HepG2 (cell line): ENCODE results near the gene P2RY2. TPM values are rescaled to one million over a fixed set of nuclear protein-coding genes. Genes with fewer than 3 reads are reported as not detected.
A peak's percentile ranks its signal among the peaks of the same experiment; 100 is the strongest.

Experiments used
- AGO1 ChIP-seq: fragments of 200-400 bp; formaldehyde crosslinking; IDR thresholded peaks from 2 replicates; pipeline ENCODE4 v1.6.1; 2017; ENCODE audit warnings: mild to moderate bottlenecking, low read depth, low read length, moderate library complexity; ENCODE audit not compliant: poor library complexity, severe bottlenecking
- ATF7 ChIP-seq, 2 experiments: fragments of 450-650 bp in 1 of 2; sonication (generic) in 1 of 2; formaldehyde crosslinking in 1 of 2; IDR thresholded peaks; 2 replicates each; pipeline versions ENCODE4 v1.4.0 to v1.6.1; 2016 to 2020; ENCODE audit warnings: antibody characterized with exemption in 1 of 2, mild to moderate bottlenecking in 1 of 2, missing genetic modification reagents in 1 of 2
- BCL3 ChIP-seq: sonication (generic); formaldehyde crosslinking; IDR thresholded peaks from 2 replicates; pipeline ENCODE4 v1.5.1; 2020; ENCODE audit warnings: mild to moderate bottlenecking, missing genetic modification reagents, moderate library complexity
- CREB1 ChIP-seq, 2 experiments: fragments of 450-650 bp in 1 of 2; IDR thresholded peaks; 2 replicates each; pipeline ENCODE4 v1.6.1; 2016 to 2017; ENCODE audit warnings: control low read depth in 1 of 2, mild to moderate bottlenecking in 1 of 2, missing compliant biosample characterization in 1 of 2, missing genetic modification characterization in 1 of 2
- DPF2 ChIP-seq: sonication (generic); formaldehyde crosslinking; IDR thresholded peaks from 2 replicates; pipeline ENCODE4 v1.4.0; 2020; ENCODE audit warnings: mild to moderate bottlenecking, low read depth, missing genetic modification reagents, borderline replicate concordance
- EP300 ChIP-seq, 3 experiments: sonication (generic) in 1 of 3; formaldehyde crosslinking in 1 of 3; IDR thresholded peaks; 2 replicates each; pipeline versions ENCODE4 v1.5.1 to v1.6.1; 2011 to 2020; ENCODE audit warnings: low read depth in 2 of 3, low read length in 2 of 3, borderline replicate concordance in 1 of 3, improper control_type of control experiment in 1 of 3, mild to moderate bottlenecking in 1 of 3, missing genetic modification reagents in 1 of 3, moderate library complexity in 1 of 3
- JUND ChIP-seq: sonication (generic); formaldehyde crosslinking; IDR thresholded peaks from 2 replicates; pipeline ENCODE4 v1.8.0; 2022; ENCODE audit warnings: mild to moderate bottlenecking, missing genetic modification reagents
- MAFF ChIP-seq: IDR thresholded peaks from 2 replicates; pipeline ENCODE4 v1.6.1; 2011; ENCODE audit warnings: low read depth, low read length, improper control_type of control experiment
- PCBP2 ChIP-seq: fragments of 200-400 bp; formaldehyde crosslinking; optimal IDR thresholded peaks from 2 replicates; pipeline ENCODE3; 2018; ENCODE audit warnings: low read length, low read depth; ENCODE audit not compliant: poor library complexity, severe bottlenecking
- PHF8 ChIP-seq: sonication (generic); formaldehyde crosslinking; IDR thresholded peaks from 2 replicates; pipeline ENCODE4 v1.5.0; 2020; ENCODE audit warnings: missing genetic modification reagents
- SIX1 ChIP-seq: sonication (generic); formaldehyde crosslinking; IDR thresholded peaks from 2 replicates; pipeline ENCODE4 v1.4.0; 2020; ENCODE audit warnings: missing genetic modification reagents, borderline replicate concordance
- SUZ12 ChIP-seq: fragments of 150-350 bp; IDR thresholded peaks from 2 replicates; pipeline ENCODE4 v1.6.1; 2014; ENCODE audit warnings: low read depth, low read length
- U2AF1 ChIP-seq: fragments of 200-400 bp; formaldehyde crosslinking; optimal IDR thresholded peaks from 2 replicates; pipeline ENCODE3; 2017; ENCODE audit warnings: mild to moderate bottlenecking, low read depth, low read length
- ZC3H4 ChIP-seq: sonication (generic); formaldehyde crosslinking; IDR thresholded peaks from 2 replicates; pipeline ENCODE4 v1.4.0; 2020; ENCODE audit warnings: missing genetic modification reagents, borderline replicate concordance
- ZMYM2 ChIP-seq: sonication (generic); formaldehyde crosslinking; IDR thresholded peaks from 2 replicates; pipeline ENCODE4 v1.8.0; 2022; ENCODE audit warnings: mild to moderate bottlenecking, missing genetic modification reagents
- ZNF331 ChIP-seq: sonication (generic); formaldehyde crosslinking; IDR thresholded peaks from 2 replicates; pipeline ENCODE4 v1.4.0; 2020; ENCODE audit warnings: missing genetic modification reagents
- ZNF414 ChIP-seq: sonication (generic); formaldehyde crosslinking; IDR thresholded peaks from 2 replicates; pipeline ENCODE4 v1.5.0; 2020; ENCODE audit warnings: missing genetic modification reagents
- ZNF747 ChIP-seq: sonication (generic); formaldehyde crosslinking; IDR thresholded peaks from 2 replicates; pipeline ENCODE4 v1.8.1; 2023; ENCODE audit warnings: missing genetic modification reagents, mild to moderate bottlenecking, borderline replicate concordance
- ZNF841 ChIP-seq: sonication (generic); formaldehyde crosslinking; IDR thresholded peaks from 2 replicates; pipeline ENCODE4 v1.8.1; 2023; ENCODE audit warnings: missing genetic modification reagents, borderline replicate concordance
- polyA plus RNA-seq, 8 experiments: library from polyadenylated mRNA; depleted of rRNA in 3 of 8; stranded (reverse) in 7 of 8; unstranded in 1 of 8; fragments of >200 nt; fragmentation: Illumina TruSeq in 4 of 8; extraction: Trizol in 4 of 8; gene quantifications; 2 replicates each; pipeline versions ENCODE4 v1.2.1 to v1.2.3, GENCODE V29; 2011 to 2016; ENCODE audit warnings: low read depth in 4 of 8, missing spikeins in 1 of 8, mixed read lengths in 1 of 8; ENCODE audit not compliant: insufficient read depth in 1 of 8
- total RNA-seq, 5 experiments: library from RNA; depleted of rRNA; stranded (reverse); fragments of >200 nt; fragmentation: Illumina TruSeq; extraction: Trizol; gene quantifications; 2 replicates each; pipeline ENCODE4 v1.2.3, GENCODE V29; 2016; ENCODE audit warnings: low read depth in 1 of 5
- TF ChIP-seq, protein P1 (sequence below): sonication (generic); formaldehyde crosslinking; IDR thresholded peaks from 2 replicates; pipeline ENCODE4 v1.8.0; 2022; ENCODE audit warnings: missing genetic modification reagents, mild to moderate bottlenecking, inconsistent platforms, borderline replicate concordance
- TF ChIP-seq, protein P2 (sequence below): sonication (generic); formaldehyde crosslinking; IDR thresholded peaks from 2 replicates; pipeline ENCODE4 v1.4.0; 2020; ENCODE audit warnings: missing genetic modification reagents, low read depth, mild to moderate bottlenecking, borderline replicate concordance
- TF ChIP-seq, protein P3 (sequence below): sonication (generic); formaldehyde crosslinking; IDR thresholded peaks from 2 replicates; pipeline ENCODE4 v1.9.0; 2022; ENCODE audit warnings: low read depth, missing genetic modification reagents

Gene P2RY2
- total and polyA plus RNA-seq, 2 of the 13 experiments (the other 11 are each of a cell fraction or from before 2014, with no cell fraction given) = 0.95 to 3.1 TPM

GRCh38 chr11:73173755-73174494, 44.2 kb upstream of the P2RY2 start (continued):
- TF ChIP-seq DPF2 (CRISPR knock-in tag) = no peak
- TF ChIP-seq ZNF841 (CRISPR knock-in tag) = no peak
- no peak for TF ChIP-seq SIX1 (CRISPR knock-in tag)
- no peak for TF ChIP-seq SUZ12
- 0 out of 2 replicates have a peak, but pooled peaks have one; percentile 20 for TF ChIP-seq JUND (CRISPR knock-in tag)
- TF ChIP-seq ZNF747 = no peak
- TF ChIP-seq AGO1 = no peak
- 0 out of 2 replicates have a peak, but pooled peaks have one; percentile 59 for TF ChIP-seq BCL3 (CRISPR knock-in tag)
- no peak for TF ChIP-seq EP300 (IDR thresholded peaks at IDR 0.05; ENCODE audit: low read depth in 2 of 2, low read length in 2 of 2)
- TF ChIP-seq EP300 (CRISPR knock-in tag; IDR thresholded peaks at IDR 0.05; ENCODE audit: borderline replicate concordance) = peak; percentile 20; the same call in 1 of the 2 replicates
- TF ChIP-seq ATF7 (IDR thresholded peaks at IDR 0.05) = no peak
- TF ChIP-seq ATF7 (CRISPR knock-in tag; IDR thresholded peaks at IDR 0.05) = no peak
- TF ChIP-seq ZNF414 (CRISPR knock-in tag) = no peak
- no peak for TF ChIP-seq MAFF
- no peak for TF ChIP-seq PCBP2
- TF ChIP-seq ZC3H4 = no peak
- TF ChIP-seq CREB1 (IDR thresholded peaks at IDR 0.05) = no peak
- TF ChIP-seq CREB1 (CRISPR knock-in tag; IDR thresholded peaks at IDR 0.05) = no peak
- TF ChIP-seq, protein P1, sequence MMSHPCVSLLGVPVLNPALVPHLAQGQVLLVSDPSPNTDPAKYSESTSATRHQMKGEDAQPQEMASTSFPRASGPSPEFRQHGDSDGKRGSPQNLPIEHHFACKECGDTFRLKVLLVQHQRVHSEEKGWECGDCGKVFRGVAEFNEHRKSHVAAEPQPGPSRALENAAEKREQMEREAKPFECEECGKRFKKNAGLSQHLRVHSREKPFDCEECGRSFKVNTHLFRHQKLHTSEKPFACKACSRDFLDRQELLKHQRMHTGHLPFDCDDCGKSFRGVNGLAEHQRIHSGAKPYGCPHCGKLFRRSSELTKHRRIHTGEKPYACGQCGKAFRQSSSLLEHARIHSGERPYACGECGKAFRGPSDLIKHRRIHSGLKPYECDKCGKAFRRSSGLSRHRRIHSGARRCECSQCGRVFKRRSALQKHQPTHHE (CRISPR knock-in tag) = no peak
- TF ChIP-seq, protein P2, sequence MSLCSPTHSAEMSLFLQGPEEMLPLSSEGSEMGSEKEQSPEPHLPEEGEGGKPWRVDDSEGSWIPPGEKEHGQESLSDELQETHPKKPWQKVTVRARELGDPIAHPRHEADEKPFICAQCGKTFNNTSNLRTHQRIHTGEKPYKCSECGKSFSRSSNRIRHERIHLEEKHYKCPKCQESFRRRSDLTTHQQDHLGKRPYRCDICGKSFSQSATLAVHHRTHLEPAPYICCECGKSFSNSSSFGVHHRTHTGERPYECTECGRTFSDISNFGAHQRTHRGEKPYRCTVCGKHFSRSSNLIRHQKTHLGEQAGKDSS = no peak
- no peak for TF ChIP-seq ZNF331 (CRISPR knock-in tag)
- no peak for TF ChIP-seq ZMYM2
- peak; percentile 23 for TF ChIP-seq PHF8 (CRISPR knock-in tag)
- TF ChIP-seq, protein P3, sequence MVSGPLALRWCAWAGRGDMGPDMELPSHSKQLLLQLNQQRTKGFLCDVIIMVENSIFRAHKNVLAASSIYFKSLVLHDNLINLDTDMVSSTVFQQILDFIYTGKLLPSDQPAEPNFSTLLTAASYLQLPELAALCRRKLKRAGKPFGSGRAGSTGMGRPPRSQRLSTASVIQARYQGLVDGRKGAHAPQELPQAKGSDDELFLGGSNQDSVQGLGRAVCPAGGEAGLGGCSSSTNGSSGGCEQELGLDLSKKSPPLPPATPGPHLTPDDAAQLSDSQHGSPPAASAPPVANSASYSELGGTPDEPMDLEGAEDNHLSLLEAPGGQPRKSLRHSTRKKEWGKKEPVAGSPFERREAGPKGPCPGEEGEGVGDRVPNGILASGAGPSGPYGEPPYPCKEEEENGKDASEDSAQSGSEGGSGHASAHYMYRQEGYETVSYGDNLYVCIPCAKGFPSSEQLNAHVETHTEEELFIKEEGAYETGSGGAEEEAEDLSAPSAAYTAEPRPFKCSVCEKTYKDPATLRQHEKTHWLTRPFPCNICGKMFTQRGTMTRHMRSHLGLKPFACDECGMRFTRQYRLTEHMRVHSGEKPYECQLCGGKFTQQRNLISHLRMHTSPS (CRISPR knock-in tag) = peak; percentile 89
- TF ChIP-seq U2AF1 = no peak
